ENCODE measurements around the gene MYO10.
"Not testable (repeated sequence)": the region's sequence is repeated elsewhere in the genome, so short reads cannot be mapped to it uniquely, and the experiment has no call there.

Gene MYO10

GRCh38 chr5:16788957-16789356 lies 147.1 kb downstream of the MYO10 start:
- no peak for DNase-seq (ENCODE audit: low read depth in 2 of 3, low spot score in 2 of 3)

DNA sequence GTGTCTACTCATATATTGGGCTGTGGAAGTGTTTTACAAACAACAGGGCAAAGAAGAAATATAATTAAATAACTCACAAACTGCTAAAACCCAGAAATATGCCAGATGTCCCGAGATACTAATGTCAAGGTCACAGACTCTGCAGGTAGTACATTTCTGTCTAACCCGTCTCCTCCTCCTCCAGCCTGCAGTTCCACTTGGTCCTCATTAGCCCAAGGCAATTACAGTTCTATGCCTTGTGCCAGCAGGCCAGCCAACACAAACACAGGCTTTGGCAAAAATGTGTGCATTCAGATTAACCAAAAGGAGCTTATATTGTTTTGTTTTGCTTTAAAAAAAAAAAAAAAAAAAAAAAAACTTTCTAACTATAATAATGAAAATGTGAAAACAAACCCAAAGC lies 148.8 kb downstream of the MYO10 start:
- no peak for DNase-seq (ENCODE audit: low read depth in 2 of 3, low spot score in 2 of 3)

DNA sequence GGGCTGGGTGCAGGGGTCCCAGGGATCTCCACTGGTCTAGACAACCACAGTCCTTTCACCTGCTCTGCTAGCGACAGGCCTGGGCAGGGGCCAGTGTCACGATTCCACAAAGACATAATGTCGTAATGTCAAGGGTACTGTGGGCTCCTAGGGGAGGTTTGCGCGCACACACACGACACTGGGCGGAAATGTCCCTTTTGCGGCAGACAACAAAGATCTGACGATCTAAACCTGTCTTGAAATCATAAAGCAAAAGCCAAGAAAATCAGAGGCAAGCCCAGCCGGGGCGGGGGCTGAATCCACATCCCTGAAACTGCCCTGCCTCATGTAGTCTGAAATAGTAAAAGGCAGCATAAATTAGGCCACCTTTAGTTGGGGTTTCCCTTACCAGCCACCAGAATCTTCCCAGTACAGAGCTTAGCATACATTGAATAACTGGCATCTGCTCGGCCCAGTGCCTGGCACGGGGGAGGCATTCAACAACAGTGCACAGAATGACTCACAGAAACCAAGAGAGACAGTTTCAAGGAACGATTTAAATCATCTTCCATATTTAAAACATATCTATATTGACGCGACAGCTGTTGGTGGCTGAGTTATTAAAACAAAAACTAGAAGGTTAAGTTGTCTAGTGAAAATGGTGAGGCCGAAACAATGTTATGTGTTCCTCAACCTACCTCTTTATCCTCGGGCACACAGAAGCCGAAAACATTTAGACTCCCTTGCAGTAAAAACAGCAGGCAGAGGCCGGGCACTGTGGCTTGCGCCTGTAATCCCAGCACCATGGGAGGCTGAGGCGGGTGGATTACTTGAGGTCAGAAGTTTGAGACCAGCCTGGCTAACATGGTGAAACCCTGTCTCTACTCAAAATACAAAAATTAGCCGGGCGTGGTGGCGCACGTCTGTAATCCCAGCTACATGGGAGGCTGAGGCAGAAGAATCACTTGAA lies 151.0 kb downstream of the MYO10 start:
- peak in 1 of 3 experiments; percentile 4 for DNase-seq (ENCODE audit: low read depth in 2 of 3, low spot score in 2 of 3)

- DNase-seq (ENCODE audit: low read depth in 2 of 3, low spot score in 2 of 3) = no peak
Measured at GRCh38 chr5:16784088-16784487, 152.0 kb downstream of the MYO10 start.

DNA sequence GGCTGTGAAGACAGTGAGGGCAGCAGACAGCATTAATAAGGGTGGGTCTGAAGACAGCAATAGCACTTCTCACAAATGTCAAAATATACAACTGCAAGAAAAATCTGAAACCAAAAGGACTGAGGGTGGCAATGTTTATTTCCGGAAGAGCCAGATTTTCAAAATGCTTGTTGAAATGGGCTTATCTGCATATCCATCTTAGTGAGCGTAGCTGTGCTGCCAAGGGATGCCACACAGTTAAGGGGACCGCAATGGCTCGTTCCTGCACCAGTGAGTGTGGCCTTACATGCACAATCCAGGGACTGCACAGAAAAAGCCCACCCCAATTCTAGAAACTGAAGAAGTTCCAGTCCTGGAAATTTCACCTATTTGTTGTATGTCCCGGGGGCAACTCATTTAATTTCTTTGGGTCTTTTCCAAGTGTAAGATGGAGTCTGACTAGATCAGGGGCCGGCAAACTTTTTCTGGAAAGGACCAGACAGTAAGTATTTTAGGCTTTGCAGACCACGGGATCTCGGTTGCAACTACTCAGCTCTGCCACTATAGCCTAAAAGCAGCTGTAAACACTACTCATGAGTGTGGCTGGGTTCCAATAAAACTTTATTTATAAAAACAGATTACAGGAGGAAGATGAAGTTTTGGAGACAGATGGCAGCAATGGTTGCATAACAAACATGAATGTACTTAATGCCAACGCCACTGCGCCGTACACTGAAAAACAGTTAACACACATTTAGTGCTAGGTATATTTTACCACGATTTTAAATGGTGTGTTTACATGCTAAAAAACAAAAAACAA lies 154.1 kb downstream of the MYO10 start:
- DNase-seq (ENCODE audit: low read depth in 2 of 3, low spot score in 2 of 3) = no peak

DNA sequence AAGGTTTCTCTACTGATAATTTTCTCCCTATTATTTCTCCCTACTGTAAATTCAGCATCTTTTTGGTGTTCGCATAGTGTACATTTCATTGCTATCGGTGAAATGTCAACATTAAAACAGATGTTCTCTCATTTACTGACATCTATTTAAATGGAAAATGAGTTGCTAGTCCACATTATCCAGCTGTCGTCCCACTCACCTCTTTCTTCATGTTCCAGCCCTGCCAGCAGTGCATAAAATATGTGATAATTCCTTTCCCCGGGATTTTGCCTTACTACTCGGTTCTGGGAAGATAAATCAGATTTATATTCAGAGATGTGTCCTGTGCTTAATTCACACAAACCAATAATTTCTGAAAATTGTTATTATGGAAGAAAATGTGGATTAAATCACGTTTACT lies 155.8 kb downstream of the MYO10 start:
- DNase-seq (ENCODE audit: low read depth in 2 of 3, low spot score in 2 of 3) = no peak

DNA sequence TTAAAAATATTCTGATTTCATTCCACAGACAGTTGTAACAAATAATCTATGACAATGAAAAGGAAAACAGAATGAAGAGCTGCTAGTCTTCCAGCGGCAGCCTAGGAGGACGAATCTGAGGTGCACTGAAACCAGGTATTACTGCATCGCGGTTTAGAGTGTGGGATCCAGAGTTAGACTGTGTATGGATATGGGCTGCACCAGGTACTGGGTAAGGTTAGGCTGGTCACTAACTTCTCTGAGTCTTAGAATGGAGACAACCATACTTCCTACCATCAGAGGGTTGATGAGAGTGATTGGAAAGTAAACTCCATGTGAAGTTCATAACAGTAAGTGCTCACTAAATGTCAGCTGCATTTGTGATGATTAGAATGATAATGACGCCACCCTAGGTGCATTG lies 158.7 kb downstream of the MYO10 start:
- no peak for DNase-seq (ENCODE audit: low read depth in 2 of 3, low spot score in 2 of 3)

GRCh38 chr5:16776611-16777251 lies 159.4 kb downstream of the MYO10 start:
- no peak for DNase-seq (ENCODE audit: low read depth in 2 of 3, low spot score in 2 of 3)

DNA sequence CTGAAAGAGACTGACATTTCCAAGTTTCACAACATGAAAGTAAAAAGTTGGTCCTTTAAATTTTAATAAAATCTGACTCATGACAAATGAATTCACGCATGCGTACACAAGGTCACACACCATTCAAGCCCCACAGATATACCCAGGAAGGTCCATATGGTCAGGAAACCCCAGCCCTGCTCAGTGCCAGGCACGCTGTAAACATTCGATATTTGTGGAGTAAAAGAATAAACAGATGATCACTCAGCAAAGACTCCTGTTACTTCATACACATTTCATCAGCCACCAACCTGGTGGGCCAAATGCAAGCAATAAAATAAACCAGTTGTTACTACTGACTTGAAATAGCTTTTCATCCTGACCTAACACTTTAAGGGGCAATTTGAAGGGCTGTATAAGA lies 161.3 kb downstream of the MYO10 start:
- DNase-seq (ENCODE audit: low read depth in 2 of 3, low spot score in 2 of 3) = no peak

GRCh38 chr5:16773991-16774390 lies 162.1 kb downstream of the MYO10 start:
- DNase-seq (ENCODE audit: low read depth in 2 of 3, low spot score in 2 of 3) = no peak

DNA sequence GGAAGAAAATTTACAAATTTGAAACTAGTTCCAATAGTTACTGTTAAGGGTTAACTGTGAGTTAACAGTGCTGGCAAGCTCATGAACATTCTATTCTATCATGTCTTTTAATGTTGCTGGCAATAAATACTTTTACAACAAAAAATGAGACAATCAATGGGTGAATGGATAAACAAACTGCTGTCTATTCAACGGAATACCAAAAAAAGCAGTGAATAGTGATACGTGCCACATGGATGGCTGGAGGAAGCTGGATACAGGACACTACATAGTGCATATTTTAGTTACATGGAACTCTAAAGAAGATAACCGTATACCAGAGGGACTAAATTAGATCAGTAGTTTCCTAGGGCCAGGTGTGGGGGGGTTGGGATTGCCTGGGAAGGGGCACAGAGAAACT lies 163.5 kb downstream of the MYO10 start:
- DNase-seq (ENCODE audit: low read depth in 2 of 3, low spot score in 2 of 3) = no peak

GRCh38 chr5:16768184-16768583 lies 167.9 kb downstream of the MYO10 start:
- no peak for DNase-seq (ENCODE audit: low read depth in 2 of 3, low spot score in 2 of 3)

DNA sequence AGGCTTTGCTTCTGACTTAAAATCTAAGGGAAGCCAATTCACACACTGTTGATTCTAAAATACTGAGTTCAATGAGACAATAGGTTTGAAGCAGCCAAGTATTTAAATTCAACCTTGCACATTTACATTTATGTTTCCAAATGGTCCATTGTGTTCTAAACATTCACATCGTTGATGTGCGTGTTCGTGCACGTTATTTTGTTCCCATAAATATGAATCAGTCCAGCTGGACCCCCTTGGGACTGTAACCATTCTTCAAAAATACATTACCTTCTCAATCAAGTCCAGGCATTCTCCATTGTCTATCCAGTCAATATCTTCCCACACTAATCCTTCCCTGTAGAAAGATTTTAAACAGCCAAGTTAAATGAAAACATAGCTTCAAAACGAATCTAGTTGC lies 172.9 kb downstream of the MYO10 start:
- DNase-seq (ENCODE audit: low read depth in 2 of 3, low spot score in 2 of 3) = no peak

DNA sequence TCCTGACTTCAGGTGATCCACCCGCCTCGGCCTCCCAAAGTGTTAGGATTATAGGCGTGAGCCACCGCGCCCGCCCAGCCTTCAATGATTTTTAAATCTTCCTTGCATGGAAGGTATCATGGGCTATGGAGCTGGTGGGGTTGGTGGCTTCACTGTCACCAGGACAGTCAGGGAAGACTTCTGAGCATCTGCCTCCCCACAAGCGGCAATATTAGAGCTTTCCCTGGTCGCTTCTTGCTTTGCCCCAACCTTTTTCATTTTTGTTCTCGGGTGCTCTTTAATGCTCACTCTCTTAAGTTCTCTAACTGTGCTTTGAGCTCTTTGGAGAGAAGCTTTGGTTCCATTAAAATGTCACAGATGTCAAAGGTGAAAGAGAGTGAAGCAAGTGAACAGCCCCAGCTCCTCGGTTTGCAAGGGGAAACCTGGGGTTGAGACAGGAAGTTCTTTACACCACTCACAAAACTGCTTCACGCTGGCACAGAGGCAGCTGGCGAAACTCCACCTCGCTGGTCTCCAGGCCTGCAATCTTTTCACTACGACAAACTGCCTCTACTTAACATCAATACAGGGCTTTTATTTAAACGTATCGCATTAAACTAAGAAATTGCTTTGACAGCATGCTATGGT lies 176.8 kb downstream of the MYO10 start:
- DNase-seq (ENCODE audit: low read depth in 2 of 3, low spot score in 2 of 3) = no peak

- no peak for DNase-seq (ENCODE audit: low read depth in 2 of 3, low spot score in 2 of 3)
Measured at GRCh38 chr5:16757989-16758501, 178.0 kb downstream of the MYO10 start.

GRCh38 chr5:16757577-16757976 lies 178.5 kb downstream of the MYO10 start:
- not testable (repeated sequence) for DNase-seq (ENCODE audit: low read depth in 2 of 3, low spot score in 2 of 3)

DNA sequence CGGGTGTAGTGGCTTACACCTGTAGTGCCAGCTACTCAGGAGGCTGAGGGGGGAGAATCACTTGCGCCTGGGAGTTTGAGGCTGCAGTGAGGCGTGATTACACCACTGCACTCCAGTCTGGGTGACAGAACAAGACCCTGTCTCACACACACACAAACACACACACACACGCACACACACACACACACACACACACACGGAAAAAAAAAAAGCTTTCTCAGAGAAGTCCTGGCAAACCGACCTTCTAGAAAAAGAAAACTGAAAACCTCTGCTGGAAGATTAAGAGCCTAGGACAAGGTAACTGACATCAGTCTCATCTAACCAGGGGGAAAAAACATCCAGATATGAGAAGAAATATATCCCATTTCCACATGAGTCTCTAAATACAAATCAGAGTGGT lies 178.9 kb downstream of the MYO10 start:
- DNase-seq (ENCODE audit: low read depth in 2 of 3, low spot score in 2 of 3) = no peak

GRCh38 chr5:16756692-16757091 lies 179.4 kb downstream of the MYO10 start:
- no peak for DNase-seq (ENCODE audit: low read depth in 2 of 3, low spot score in 2 of 3)

- DNase-seq (ENCODE audit: low read depth in 2 of 3, low spot score in 2 of 3) = no peak
Measured at GRCh38 chr5:16755641-16756040, 180.4 kb downstream of the MYO10 start.

DNA sequence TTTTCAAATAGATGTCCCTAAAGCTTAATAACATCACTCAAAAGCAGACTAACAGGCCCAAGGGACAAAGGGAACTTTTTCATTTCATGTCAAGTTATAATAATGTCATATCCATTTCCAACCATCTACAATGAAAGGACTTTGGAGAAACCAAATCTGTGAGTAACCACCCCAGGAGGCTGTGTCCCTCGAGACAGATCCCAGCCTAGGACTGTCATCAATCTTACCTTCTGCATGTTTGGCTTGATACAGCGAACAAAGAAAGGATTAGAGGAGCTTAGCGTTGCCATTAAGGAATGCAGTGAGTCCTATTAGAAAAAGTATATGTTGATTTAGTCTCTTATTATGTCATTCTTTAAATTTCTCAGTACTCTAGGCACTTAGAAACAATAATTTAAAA lies 181.5 kb downstream of the MYO10 start:
- no peak for DNase-seq (ENCODE audit: low read depth in 2 of 3, low spot score in 2 of 3)

DNA sequence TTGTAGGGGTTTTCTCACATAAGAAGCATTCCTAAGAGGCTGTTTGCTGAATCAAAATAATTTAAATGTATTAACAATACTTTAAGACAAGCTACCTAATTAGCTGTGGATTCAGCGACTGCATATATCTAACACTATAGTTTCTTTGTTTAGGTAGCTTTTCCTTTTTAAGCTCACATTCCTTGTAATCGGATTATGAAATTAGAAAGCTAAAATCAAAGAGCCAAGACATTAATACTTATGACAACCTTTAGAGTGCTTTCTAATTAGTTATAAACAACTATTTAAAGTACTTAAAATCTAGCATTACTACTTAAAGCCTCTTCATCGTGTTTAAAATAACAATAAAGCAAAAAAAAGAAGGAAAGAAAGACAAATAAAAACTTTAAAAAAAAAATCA lies 182.0 kb downstream of the MYO10 start:
- no peak for DNase-seq (ENCODE audit: low read depth in 2 of 3, low spot score in 2 of 3)
